Measurements from ENCODE around the gene CBFA2T3. TPM values are rescaled to one million over a fixed set of nuclear protein-coding genes. Genes with fewer than 3 reads are reported as not detected.

The CBFA2T3 gene
- total RNA-seq, 6 experiments from 2014 or later = not detected

- TF ChIP-seq, protein P1, sequence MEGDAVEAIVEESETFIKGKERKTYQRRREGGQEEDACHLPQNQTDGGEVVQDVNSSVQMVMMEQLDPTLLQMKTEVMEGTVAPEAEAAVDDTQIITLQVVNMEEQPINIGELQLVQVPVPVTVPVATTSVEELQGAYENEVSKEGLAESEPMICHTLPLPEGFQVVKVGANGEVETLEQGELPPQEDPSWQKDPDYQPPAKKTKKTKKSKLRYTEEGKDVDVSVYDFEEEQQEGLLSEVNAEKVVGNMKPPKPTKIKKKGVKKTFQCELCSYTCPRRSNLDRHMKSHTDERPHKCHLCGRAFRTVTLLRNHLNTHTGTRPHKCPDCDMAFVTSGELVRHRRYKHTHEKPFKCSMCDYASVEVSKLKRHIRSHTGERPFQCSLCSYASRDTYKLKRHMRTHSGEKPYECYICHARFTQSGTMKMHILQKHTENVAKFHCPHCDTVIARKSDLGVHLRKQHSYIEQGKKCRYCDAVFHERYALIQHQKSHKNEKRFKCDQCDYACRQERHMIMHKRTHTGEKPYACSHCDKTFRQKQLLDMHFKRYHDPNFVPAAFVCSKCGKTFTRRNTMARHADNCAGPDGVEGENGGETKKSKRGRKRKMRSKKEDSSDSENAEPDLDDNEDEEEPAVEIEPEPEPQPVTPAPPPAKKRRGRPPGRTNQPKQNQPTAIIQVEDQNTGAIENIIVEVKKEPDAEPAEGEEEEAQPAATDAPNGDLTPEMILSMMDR (IDR thresholded peaks at IDR 0.05) = no peak
- no peak overlapping the region for H3K4me3 Mint-ChIP-seq
Observed at GRCh38 chr16:88888461-88889387, 88.3 kb downstream of the CBFA2T3 start.

DNA sequence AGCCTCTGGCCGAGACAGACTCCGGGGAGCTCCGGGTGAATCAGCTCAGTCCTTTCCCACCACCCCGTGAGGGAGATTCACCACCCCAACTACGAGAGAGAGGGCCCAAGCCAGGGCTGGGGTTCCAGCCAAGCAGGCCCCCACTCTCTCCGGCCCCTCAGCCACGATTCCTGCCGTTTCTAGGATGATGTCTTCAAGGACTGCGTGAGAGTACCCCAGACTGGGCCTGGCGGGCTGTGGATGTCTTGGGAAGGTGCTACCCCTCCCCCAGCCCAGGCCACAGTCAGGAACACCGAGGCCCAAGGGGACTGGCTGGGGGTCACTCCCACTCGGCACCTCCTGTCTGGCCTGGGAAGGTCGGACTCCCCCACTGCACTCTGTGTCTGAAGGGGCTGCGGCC, 89.0 kb downstream of the CBFA2T3 start:
- Mint-ChIP-seq H3K4me1 (ENCODE audit: low read depth) (no peaks in the 10 kb centered on the region), H3K27ac (no peak overlapping the region), H3K27me3 (ENCODE audit: insufficient read depth) (peaks cover 7% of the 10 kb centered on the region; the same call in 1 of the 2 replicates), H3K36me3 (ENCODE audit: low read depth) (no peaks in the 10 kb centered on the region), H3K4me3 (no peak overlapping the region), H3K9me3 (peaks cover 14% of the 10 kb centered on the region)
- DNase-seq = no peak
- TF ChIP-seq, protein P1 (IDR thresholded peaks at IDR 0.05) = no peak

More at GRCh38 chr16:88888461-88889387, 88.3 kb downstream of the CBFA2T3 start:
- no peaks in the 10 kb centered on the region for H3K4me1 Mint-ChIP-seq (ENCODE audit: low read depth)
- no peaks in the 10 kb centered on the region for H3K36me3 Mint-ChIP-seq (ENCODE audit: low read depth)
- no peak overlapping the region for H3K27ac Mint-ChIP-seq
- H3K9me3 Mint-ChIP-seq = peaks cover 14% of the 10 kb centered on the region
- no peak for DNase-seq
- H3K27me3 Mint-ChIP-seq (ENCODE audit: insufficient read depth) = peaks cover 9% of the 10 kb centered on the region; the same call in 1 of the 2 replicates

DNA sequence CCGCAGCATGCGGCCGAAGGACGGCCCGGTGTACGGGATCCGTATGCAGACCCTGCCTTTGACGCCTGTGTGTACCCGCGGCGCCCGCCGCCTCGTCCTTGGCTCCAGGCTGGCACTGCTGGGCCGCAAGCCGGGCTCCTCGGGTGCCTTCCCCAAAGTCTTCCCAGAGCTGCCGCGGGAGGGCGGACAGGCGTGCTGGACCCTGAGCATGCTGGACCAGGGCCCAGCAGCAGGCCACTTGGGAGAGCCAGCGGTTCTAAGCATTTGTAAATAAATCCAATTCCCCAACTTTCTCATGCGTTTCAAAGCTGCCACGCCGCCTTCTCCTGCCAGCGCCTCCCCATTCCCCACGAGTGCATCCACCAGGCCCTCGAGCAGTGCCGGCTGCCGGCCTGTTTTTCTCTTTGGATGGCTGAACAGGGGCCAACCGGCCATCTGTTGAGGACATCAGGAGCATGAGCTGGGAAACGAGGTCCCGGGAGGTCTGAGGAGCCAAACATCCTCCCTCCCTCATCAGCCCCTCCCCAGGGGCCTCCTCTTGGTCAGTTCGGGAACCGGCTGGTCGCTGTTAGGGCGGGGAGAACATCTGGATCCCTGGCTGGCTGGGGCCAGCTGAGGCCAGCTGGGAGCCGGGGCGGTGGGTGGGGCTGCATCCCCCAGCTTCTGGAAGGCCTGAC, 90.0 kb downstream of the CBFA2T3 start:
- DNase-seq = no peak
- H3K27ac Mint-ChIP-seq = no peak overlapping the region
- H3K36me3 Mint-ChIP-seq (ENCODE audit: low read depth) = no peaks in the 10 kb centered on the region
- H3K4me1 Mint-ChIP-seq (ENCODE audit: low read depth) = no peaks in the 10 kb centered on the region
- H3K9me3 Mint-ChIP-seq = peaks cover 14% of the 10 kb centered on the region
- TF ChIP-seq, protein P1 (IDR thresholded peaks at IDR 0.05) = no peak
- peaks cover 5% of the 10 kb centered on the region for H3K27me3 Mint-ChIP-seq (ENCODE audit: insufficient read depth)
- H3K4me3 Mint-ChIP-seq = no peak overlapping the region

GRCh38 chr16:88886420-88886844, 90.6 kb downstream of the CBFA2T3 start:
- Mint-ChIP-seq H3K4me1 (ENCODE audit: low read depth) (no peaks in the 10 kb centered on the region), H3K9me3 (peaks cover 14% of the 10 kb centered on the region), H3K27me3 (ENCODE audit: insufficient read depth) (peaks cover 5% of the 10 kb centered on the region), H3K36me3 (ENCODE audit: low read depth) (no peaks in the 10 kb centered on the region), H3K27ac (no peak overlapping the region), H3K4me3 (no peak overlapping the region)
- TF ChIP-seq, protein P1 (IDR thresholded peaks at IDR 0.05) = no peak
- DNase-seq = no peak

GRCh38 chr16:88885693-88886280, 91.2 kb downstream of the CBFA2T3 start:
- Mint-ChIP-seq H3K4me1 (ENCODE audit: low read depth) (no peaks in the 10 kb centered on the region), H3K27me3 (ENCODE audit: insufficient read depth) (peaks cover 5% of the 10 kb centered on the region)

More at GRCh38 chr16:88885693-88886280, 91.2 kb downstream of the CBFA2T3 start:
- H3K9me3 Mint-ChIP-seq = peaks cover 13% of the 10 kb centered on the region
- no peaks in the 10 kb centered on the region for H3K36me3 Mint-ChIP-seq (ENCODE audit: low read depth)
- H3K27ac Mint-ChIP-seq = no peak overlapping the region
- TF ChIP-seq, protein P1 (IDR thresholded peaks at IDR 0.05) = no peak
- H3K4me3 Mint-ChIP-seq = no peak overlapping the region
- DNase-seq = no peak
